Suprapubic skin (tissue), 3 donors: Measurements from ENCODE around the gene TMEM95.

Experiments used
- CTCF ChIP-seq, 2 donors: fragments of 200-600 bp in 1 of 2; fragments of 450-650 bp in 1 of 2; sonication (generic) in 1 of 2; IDR thresholded peaks; one replicate each; pipeline ENCODE4 v1.5.1; 2016 to 2019; ENCODE audit warnings: antibody characterized with exemption in 2 of 2, mild to moderate bottlenecking in 1 of 2, moderate library complexity in 1 of 2
- POLR2A ChIP-seq, 2 donors: fragments of 450-650 bp; IDR thresholded peaks; one replicate each; pipeline ENCODE4 v1.6.1; 2017; ENCODE audit warnings: antibody characterized with exemption in 2 of 2, mild to moderate bottlenecking in 2 of 2, moderate library complexity in 2 of 2

DNA sequence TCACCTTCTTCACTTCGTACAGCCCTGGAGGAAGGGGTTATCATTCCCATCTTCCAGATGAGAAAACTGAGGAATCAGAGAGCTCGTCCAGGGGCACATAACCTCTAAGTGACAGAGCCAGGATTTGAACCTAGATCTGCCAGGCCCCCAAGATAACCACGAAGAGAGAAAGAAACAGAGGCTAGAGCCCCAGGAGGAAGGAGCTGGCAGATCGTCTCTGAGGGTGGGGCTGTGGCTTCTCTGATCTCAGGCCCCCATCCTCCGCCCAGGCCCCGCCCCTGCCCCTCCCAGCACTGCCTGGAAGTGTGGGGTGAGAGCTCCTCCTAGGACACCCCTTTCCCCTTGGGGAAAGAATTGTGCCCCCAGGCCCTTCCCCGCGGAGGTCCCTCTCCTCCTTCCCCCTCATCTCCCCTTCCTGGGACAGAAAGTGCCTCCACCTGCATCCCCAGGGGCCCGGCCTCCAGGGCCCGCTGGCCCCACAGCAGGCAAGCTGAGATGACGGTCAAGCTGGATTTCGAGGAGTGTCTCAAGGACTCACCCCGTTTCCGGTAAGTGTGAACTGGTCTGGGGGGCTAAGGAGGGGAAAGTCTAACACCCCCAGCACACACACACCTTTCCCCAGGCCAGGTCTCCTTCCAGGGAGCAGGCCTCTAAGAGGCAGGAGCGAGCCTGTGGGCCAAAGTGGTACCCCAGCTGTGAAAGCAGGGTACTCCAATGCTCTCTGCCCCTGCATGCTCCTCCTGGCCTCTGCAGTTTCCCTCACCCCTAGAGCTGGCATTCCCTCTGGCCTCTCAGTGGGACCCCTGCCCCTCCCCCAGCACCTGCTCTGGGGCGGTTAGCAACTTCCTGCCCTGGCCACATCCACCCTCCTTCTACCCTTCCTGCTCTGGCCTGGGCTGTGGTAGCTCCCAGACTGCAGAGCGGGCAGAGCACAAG is 18.4 kb upstream of the TMEM95 start, which contains the start of gene ACAP1:
- no peak for TF ChIP-seq CTCF (IDR thresholded peaks at IDR 0.05)
- no peak for TF ChIP-seq POLR2A (IDR thresholded peaks at IDR 0.05)
